ENCODE data around the gene HSD11B1L. TPM values are rescaled to one million over a fixed set of nuclear protein-coding genes. Genes with fewer than 3 reads are reported as not detected.

Gene HSD11B1L
- total RNA-seq, 1 donor from 2014 or later, result 7.1 TPM

DNA sequence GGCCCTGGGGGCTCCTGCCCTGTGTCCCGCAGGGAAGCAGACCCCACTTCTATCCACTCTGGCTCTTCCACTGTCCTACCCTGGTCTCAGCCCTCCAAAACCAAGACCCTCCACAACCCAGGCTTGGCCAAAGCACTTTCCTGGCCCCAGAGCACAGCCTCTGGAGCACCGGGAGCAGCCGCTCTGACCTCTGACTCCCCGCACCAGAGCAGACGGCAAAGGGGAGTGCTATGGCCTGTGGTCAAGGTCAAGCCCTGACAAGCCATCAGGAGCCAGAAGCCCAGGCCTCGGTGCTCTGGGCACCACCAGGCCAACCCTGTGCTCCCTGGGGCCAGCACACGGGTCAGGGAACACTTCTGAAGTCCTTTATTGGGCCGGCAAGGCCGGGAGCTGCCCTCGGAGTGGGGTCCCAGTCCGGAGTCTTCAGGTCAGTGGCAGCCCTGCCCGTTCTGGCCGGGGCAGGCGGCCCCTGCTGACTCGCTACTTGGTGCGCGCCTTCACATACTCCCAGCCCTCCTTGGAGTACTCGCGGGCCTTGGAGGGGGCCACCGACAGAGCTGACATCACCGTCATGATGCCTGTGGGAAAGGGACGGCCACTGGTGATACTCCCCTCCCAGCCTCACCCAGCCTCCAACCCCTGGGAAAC is 2.6 kb upstream of the HSD11B1L start:
- peaks cover 5% of the 10 kb centered on the region for H3K36me3 ChIP-seq (ENCODE audit: control insufficient read depth, insufficient read depth, low read length)
- TF ChIP-seq, protein P1, sequence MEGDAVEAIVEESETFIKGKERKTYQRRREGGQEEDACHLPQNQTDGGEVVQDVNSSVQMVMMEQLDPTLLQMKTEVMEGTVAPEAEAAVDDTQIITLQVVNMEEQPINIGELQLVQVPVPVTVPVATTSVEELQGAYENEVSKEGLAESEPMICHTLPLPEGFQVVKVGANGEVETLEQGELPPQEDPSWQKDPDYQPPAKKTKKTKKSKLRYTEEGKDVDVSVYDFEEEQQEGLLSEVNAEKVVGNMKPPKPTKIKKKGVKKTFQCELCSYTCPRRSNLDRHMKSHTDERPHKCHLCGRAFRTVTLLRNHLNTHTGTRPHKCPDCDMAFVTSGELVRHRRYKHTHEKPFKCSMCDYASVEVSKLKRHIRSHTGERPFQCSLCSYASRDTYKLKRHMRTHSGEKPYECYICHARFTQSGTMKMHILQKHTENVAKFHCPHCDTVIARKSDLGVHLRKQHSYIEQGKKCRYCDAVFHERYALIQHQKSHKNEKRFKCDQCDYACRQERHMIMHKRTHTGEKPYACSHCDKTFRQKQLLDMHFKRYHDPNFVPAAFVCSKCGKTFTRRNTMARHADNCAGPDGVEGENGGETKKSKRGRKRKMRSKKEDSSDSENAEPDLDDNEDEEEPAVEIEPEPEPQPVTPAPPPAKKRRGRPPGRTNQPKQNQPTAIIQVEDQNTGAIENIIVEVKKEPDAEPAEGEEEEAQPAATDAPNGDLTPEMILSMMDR (IDR thresholded peaks at IDR 0.05; ENCODE audit: insufficient read depth, low read length, severe bottlenecking), result no peak
- FAIRE-seq (no peak), DNase-seq (ENCODE audit: low read depth) (no peak)
- H3K27me3 ChIP-seq (ENCODE audit: control insufficient read depth, insufficient read depth, low read length), result no peaks in the 10 kb centered on the region
- no peak overlapping the region for H3K4me3 ChIP-seq (ENCODE audit: low read depth, low read length)

- no peak for FAIRE-seq
- TF ChIP-seq, protein P1 (IDR thresholded peaks at IDR 0.05; ENCODE audit: insufficient read depth, low read length, severe bottlenecking), result no peak
- peaks cover 5% of the 10 kb centered on the region for H3K36me3 ChIP-seq (ENCODE audit: control insufficient read depth, insufficient read depth, low read length)
- no peaks in the 10 kb centered on the region for H3K27me3 ChIP-seq (ENCODE audit: control insufficient read depth, insufficient read depth, low read length)
- peak overlapping the region; percentile 80 for H3K4me3 ChIP-seq (ENCODE audit: low read depth, low read length)
- no peak for DNase-seq (ENCODE audit: low read depth)
Measured at GRCh38 chr19:5679289-5680083, 1.3 kb upstream of the HSD11B1L start.

GRCh38 chr19:5680084-5680436 is 767 bp upstream of the HSD11B1L start:
- H3K36me3 ChIP-seq (ENCODE audit: control insufficient read depth, insufficient read depth, low read length), result peaks cover 5% of the 10 kb centered on the region
- peak overlapping the region; percentile 80 for H3K4me3 ChIP-seq (ENCODE audit: low read depth, low read length)
- TF ChIP-seq, protein P1 (IDR thresholded peaks at IDR 0.05; ENCODE audit: insufficient read depth, low read length, severe bottlenecking), result no peak
- DNase-seq (ENCODE audit: low read depth) (no peak), FAIRE-seq (no peak)
- no peaks in the 10 kb centered on the region for H3K27me3 ChIP-seq (ENCODE audit: control insufficient read depth, insufficient read depth, low read length)

DNA sequence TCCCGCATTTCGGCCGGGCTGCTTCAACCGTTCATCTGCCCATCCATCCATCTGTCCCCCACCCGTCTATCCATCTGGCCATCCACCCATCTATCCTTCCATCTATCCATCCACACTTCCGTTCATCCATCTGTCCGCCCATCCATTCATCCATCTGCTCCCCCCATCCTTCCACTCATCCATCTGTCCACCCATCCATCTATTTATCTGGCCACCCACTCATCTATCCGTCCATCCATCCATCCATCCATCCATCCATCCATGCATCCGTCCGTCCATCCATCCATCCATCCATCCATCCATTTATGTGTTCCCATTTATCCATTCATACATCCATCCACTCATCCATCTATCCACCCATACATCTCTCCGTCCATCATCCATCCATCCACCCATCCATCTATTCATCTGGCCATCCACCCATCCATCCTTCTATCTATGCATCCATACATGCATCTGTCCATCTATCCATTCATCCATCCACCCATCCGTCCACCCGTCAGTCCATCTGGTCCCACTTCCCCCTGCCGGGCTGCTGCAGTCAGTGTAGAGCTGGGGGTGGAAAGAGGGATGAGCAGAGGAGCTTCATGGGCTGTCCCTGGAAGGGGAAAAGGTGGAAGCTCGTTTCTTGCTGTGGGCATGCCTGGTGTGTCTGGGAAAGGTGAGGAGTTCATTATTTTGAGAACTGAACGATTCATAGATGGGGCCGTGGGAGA is 722 bp downstream of the HSD11B1L start:
- DNase-seq (ENCODE audit: low read depth), result no peak
- Histone ChIP-seq H3K27me3 (ENCODE audit: control insufficient read depth, insufficient read depth, low read length) (no peaks in the 10 kb centered on the region), H3K36me3 (ENCODE audit: control insufficient read depth, insufficient read depth, low read length) (peaks cover 5% of the 10 kb centered on the region), H3K4me3 (ENCODE audit: low read depth, low read length) (peak overlapping the region; percentile 80)
- TF ChIP-seq, protein P1 (IDR thresholded peaks at IDR 0.05; ENCODE audit: insufficient read depth, low read length, severe bottlenecking), result no peak
- no peak for FAIRE-seq

DNA sequence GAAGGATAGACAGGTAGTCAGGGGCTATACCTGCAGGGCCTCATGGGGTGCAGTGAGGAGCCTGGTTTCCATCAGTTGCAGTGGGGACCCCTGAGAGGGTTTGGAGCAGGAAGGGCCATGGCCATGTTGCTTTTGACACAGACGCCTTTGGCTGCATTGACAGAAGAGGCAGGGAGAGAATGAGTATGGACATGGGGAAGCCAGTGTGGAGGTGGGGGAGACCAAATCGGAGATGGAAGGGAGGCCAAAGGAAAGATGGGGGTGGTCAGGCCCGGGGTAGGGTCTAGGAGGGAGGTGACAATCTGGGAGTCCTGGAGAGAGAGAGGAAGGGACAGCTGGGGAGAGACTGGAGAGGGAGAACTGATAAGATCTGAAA is 1.3 kb downstream of the HSD11B1L start:
- no peaks in the 10 kb centered on the region for H3K27me3 ChIP-seq (ENCODE audit: control insufficient read depth, insufficient read depth, low read length)
- no peak overlapping the region for H3K4me3 ChIP-seq (ENCODE audit: low read depth, low read length)
- DNase-seq (ENCODE audit: low read depth), result no peak
- no peak for FAIRE-seq
- TF ChIP-seq, protein P1 (IDR thresholded peaks at IDR 0.05; ENCODE audit: insufficient read depth, low read length, severe bottlenecking), result no peak
- peaks cover 5% of the 10 kb centered on the region for H3K36me3 ChIP-seq (ENCODE audit: control insufficient read depth, insufficient read depth, low read length)

Data from bronchial epithelial cell (primary cell).